ENCODE results near the gene USP32. TPM values are rescaled to one million over a fixed set of nuclear protein-coding genes. Genes with fewer than 3 reads are reported as not detected.
"Not testable (repeated sequence)": the region's sequence is repeated elsewhere in the genome, so short reads cannot be mapped to it uniquely, and the experiment has no call there.

Gene USP32
- total RNA-seq, 1 donor from 2014 or later = 39.7 TPM

DNA sequence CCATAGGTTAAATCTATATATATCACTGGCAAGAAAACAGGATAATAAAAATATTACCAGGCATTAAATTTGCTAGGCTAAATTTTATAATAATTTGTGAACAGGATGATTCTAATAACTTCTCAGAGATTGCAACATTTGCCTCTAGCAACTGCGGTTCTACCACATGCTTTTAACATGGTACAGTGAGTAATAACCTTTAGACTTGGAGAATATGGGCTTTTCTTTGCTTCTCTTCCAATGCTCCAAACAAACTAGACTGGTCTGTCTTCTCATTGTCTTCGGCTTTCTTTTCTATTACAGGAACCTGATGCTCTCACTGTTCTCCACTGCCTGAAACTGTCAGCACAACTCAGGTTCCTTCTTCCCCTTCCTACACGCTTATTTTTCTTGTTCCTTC, 161.6 kb downstream of the USP32 start:
- Histone ChIP-seq H3K9me3 (ENCODE audit: control insufficient read depth in 3 of 3, low read length in 3 of 3) (no peaks in the 10 kb centered on the region), H3K27me3 (ENCODE audit: control insufficient read depth in 3 of 3, insufficient read depth in 3 of 3, low read length in 3 of 3) (no peaks in the 10 kb centered on the region), H3K4me3 (ENCODE audit: low read length in 3 of 3) (no peak overlapping the region), H3K4me1 (ENCODE audit: control insufficient read depth in 3 of 3, insufficient read depth in 3 of 3, low read length in 3 of 3) (no peaks in the 10 kb centered on the region), H3K27ac (ENCODE audit: low read depth, low read length) (no peak overlapping the region), H3K9ac (ENCODE audit: low read depth in 1 of 3, low read length in 3 of 3) (no peak overlapping the region), H3K36me3 (ENCODE audit: control insufficient read depth in 3 of 3, insufficient read depth in 3 of 3, low read length in 3 of 3) (peaks cover 0 to 11% (median 4%) of the 10 kb centered on the region in 3 donors)

DNA sequence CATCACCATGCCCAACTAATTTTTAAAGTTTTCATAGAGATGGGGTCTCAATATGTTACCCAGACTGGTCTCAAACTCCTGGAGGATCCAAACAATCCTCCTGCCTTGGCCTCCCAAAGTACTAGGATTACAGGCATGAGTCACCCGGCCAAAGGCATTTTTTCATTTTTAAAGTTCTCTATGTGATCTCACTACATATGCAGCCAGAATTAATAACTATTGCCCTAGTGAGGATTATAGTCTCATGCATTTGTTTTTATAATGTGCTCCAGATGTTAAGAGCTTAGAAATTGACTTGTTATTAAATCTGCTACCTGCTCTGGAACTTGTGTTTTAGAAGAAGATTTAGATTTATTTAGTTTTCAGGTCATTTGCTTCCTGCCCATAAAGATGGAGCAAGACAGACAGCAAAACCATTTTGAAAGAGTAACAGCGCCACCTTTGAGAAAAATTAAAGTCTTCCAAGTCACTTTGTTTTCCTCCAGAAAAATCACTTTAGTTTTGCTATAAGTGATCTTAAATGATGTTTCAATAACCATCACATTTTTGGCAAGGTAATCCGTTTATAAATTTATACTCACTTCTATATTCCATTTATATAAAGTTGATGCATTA, 162.6 kb downstream of the USP32 start:
- H3K36me3 ChIP-seq (ENCODE audit: control insufficient read depth in 3 of 3, insufficient read depth in 3 of 3, low read length in 3 of 3) = peaks cover 9 to 15% (median 12%) of the 10 kb centered on the region in 3 donors
- H3K27me3 ChIP-seq (ENCODE audit: control insufficient read depth in 3 of 3, insufficient read depth in 3 of 3, low read length in 3 of 3) = no peaks in the 10 kb centered on the region
- no peak overlapping the region for H3K4me3 ChIP-seq (ENCODE audit: low read length in 3 of 3)
- H3K4me1 ChIP-seq (ENCODE audit: control insufficient read depth in 3 of 3, insufficient read depth in 3 of 3, low read length in 3 of 3) = no peaks in the 10 kb centered on the region
- no peak overlapping the region for H3K9ac ChIP-seq (ENCODE audit: low read depth in 1 of 3, low read length in 3 of 3)
- no peaks in the 10 kb centered on the region for H3K9me3 ChIP-seq (ENCODE audit: control insufficient read depth in 3 of 3, low read length in 3 of 3)
- no peak overlapping the region for H3K27ac ChIP-seq (ENCODE audit: low read depth, low read length)

DNA sequence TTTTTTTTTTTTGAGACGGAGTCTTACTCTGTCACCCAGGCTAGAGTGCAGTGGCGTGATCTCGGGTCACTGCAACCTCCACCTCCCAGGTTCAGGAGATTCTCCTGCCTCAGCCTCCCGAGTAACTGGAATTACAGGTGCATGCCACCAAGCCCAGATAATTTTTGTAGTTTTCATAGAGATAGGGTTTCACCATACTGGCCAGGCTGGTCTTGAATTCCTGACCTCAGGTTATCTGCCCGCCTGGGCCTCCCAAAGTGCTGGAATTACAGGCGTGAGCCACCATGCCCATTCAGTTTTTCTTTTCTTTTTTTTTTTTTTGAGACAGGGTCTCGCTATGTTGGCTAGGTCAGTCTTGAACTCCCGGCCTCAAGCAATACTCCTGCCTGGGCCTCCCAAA, 164.7 kb downstream of the USP32 start:
- H3K36me3 ChIP-seq (ENCODE audit: control insufficient read depth in 3 of 3, insufficient read depth in 3 of 3, low read length in 3 of 3) = peaks cover 13 to 25% (median 23%) of the 10 kb centered on the region in 3 donors
- H3K27ac ChIP-seq (ENCODE audit: low read depth, low read length); H3K4me1 ChIP-seq (ENCODE audit: control insufficient read depth in 3 of 3, insufficient read depth in 3 of 3, low read length in 3 of 3); H3K9me3 ChIP-seq (ENCODE audit: control insufficient read depth in 3 of 3, low read length in 3 of 3); H3K27me3 ChIP-seq (ENCODE audit: control insufficient read depth in 3 of 3, insufficient read depth in 3 of 3, low read length in 3 of 3); H3K9ac ChIP-seq (ENCODE audit: low read depth in 1 of 3, low read length in 3 of 3); H3K4me3 ChIP-seq (ENCODE audit: low read length in 3 of 3): not testable (repeated sequence)

DNA sequence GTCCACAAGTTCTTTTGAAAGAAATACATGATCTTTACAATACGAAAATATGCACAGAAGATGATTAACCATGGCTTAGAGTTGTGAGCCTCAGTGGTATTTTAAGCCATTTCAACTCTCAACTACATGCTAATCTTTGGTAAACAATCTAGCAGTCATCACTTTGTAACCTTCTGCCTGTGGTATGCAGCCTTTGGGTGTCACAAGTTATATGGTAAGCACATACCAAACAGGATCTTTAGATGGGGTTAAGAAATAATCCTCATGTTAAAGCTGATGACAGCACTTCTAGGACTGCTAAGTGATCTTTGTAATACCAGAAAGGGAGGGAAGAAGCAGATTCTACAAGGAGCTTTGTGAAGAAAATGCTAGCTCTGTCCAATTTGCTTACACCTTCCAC, 167.9 kb downstream of the USP32 start:
- no peak overlapping the region for H3K9ac ChIP-seq (ENCODE audit: low read depth in 1 of 3, low read length in 3 of 3)
- H3K9me3 ChIP-seq (ENCODE audit: control insufficient read depth in 3 of 3, low read length in 3 of 3) = no peaks in the 10 kb centered on the region
- no peaks in the 10 kb centered on the region for H3K27me3 ChIP-seq (ENCODE audit: control insufficient read depth in 3 of 3, insufficient read depth in 3 of 3, low read length in 3 of 3)
- no peak overlapping the region for H3K4me3 ChIP-seq (ENCODE audit: low read length in 3 of 3)
- peaks cover 19 to 31% (median 28%) of the 10 kb centered on the region in 3 donors for H3K36me3 ChIP-seq (ENCODE audit: control insufficient read depth in 3 of 3, insufficient read depth in 3 of 3, low read length in 3 of 3)
- no peak overlapping the region for H3K27ac ChIP-seq (ENCODE audit: low read depth, low read length)
- H3K4me1 ChIP-seq (ENCODE audit: control insufficient read depth in 3 of 3, insufficient read depth in 3 of 3, low read length in 3 of 3) = no peaks in the 10 kb centered on the region

DNA sequence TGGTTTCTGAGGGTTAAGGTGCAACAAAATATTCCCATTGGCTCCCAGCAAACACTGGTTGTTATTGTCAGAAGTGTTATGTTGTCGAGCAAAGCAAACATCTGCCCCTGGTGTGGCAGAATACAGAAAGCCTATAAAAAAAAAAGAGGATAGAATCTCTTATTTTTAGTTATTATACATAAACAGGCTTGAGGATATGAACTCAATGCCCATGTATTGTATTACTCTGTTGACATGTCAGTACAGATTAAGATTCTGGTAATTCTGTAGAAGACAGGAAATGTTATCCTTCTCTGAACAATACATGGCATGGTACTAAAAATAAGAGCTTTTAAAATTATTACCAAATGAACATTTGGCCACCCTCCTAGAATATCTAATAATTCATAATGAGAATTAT, 168.5 kb downstream of the USP32 start:
- Histone ChIP-seq H3K9ac (ENCODE audit: low read depth in 1 of 3, low read length in 3 of 3) (no peak overlapping the region), H3K4me3 (ENCODE audit: low read length in 3 of 3) (no peak overlapping the region), H3K9me3 (ENCODE audit: control insufficient read depth in 3 of 3, low read length in 3 of 3) (no peaks in the 10 kb centered on the region), H3K4me1 (ENCODE audit: control insufficient read depth in 3 of 3, insufficient read depth in 3 of 3, low read length in 3 of 3) (no peaks in the 10 kb centered on the region), H3K27ac (ENCODE audit: low read depth, low read length) (no peak overlapping the region), H3K36me3 (ENCODE audit: control insufficient read depth in 3 of 3, insufficient read depth in 3 of 3, low read length in 3 of 3) (peaks cover 19 to 35% (median 28%) of the 10 kb centered on the region in 3 donors), H3K27me3 (ENCODE audit: control insufficient read depth in 3 of 3, insufficient read depth in 3 of 3, low read length in 3 of 3) (no peaks in the 10 kb centered on the region)

DNA sequence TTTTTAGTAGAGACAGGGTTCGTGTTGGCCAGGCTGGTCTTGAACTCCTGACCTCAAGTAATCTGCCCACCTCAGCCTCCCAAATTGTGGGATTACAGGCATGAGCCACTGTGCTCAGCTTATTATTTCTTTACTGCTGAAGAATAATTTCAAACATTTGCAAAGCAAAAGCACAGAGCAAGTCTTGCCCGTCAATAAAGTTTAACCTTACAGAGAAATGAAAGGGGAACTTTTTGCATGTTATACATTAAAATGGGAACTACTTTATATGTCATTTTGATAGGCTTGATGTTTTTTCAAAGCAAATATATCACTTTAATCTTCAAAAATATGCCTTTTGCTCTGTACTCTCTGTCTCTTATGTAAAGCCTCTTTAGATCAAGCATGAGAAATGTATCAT, 173.2 kb downstream of the USP32 start:
- H3K9me3 ChIP-seq (ENCODE audit: control insufficient read depth in 3 of 3, low read length in 3 of 3); H3K9ac ChIP-seq (ENCODE audit: low read depth in 1 of 3, low read length in 3 of 3); H3K27me3 ChIP-seq (ENCODE audit: control insufficient read depth in 3 of 3, insufficient read depth in 3 of 3, low read length in 3 of 3); H3K4me1 ChIP-seq (ENCODE audit: control insufficient read depth in 3 of 3, insufficient read depth in 3 of 3, low read length in 3 of 3); H3K27ac ChIP-seq (ENCODE audit: low read depth, low read length); H3K4me3 ChIP-seq (ENCODE audit: low read length in 3 of 3): not testable (repeated sequence)
- H3K36me3 ChIP-seq (ENCODE audit: control insufficient read depth in 3 of 3, insufficient read depth in 3 of 3, low read length in 3 of 3) = peaks cover 8 to 15% (median 11%) of the 10 kb centered on the region in 3 donors

DNA sequence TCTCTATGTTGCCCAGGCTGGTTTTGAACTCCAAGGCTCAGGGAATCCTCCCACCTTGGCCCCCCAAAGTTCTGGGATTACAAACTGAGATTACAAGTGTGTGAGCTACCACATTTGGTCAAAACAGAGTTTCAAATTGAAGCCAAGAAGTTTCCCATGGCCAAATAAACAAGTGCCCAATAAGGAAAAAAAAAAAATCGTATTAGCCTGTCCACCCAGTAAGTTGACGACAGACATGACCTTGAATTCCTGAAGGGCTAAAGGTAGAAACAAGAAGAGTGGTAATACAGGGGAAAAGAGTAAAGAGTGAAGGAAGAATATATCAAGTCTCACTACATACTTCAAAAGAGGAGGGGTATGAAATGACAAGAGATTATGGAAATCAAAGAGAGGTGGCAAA, 176.0 kb downstream of the USP32 start:
- not testable (repeated sequence) for H3K4me3 ChIP-seq (ENCODE audit: low read length in 3 of 3); H3K36me3 ChIP-seq (ENCODE audit: control insufficient read depth in 3 of 3, insufficient read depth in 3 of 3, low read length in 3 of 3); H3K27me3 ChIP-seq (ENCODE audit: control insufficient read depth in 3 of 3, insufficient read depth in 3 of 3, low read length in 3 of 3); H3K27ac ChIP-seq (ENCODE audit: low read depth, low read length); H3K9me3 ChIP-seq (ENCODE audit: control insufficient read depth in 3 of 3, low read length in 3 of 3); H3K9ac ChIP-seq (ENCODE audit: low read depth in 1 of 3, low read length in 3 of 3); H3K4me1 ChIP-seq (ENCODE audit: control insufficient read depth in 3 of 3, insufficient read depth in 3 of 3, low read length in 3 of 3)

DNA sequence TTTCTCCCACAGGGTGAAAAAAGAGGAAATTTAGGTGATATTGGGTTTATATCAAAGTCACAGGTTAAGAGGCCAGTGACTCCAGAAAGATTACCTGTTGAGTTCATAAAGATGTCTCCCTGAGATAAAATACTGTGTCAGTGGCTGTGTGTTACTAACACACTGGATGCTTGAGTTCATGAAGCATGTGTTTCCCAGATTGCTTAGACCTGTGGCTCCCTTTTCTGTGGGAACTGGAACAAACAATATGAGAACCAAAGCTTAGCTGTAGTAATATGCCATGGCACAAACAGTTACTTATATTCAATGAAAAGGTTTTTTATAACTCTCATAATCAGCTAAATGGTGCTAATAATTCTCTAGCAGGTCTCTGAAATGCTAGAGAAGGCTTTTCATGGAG, 180.7 kb downstream of the USP32 start:
- H3K36me3 ChIP-seq (ENCODE audit: control insufficient read depth in 3 of 3, insufficient read depth in 3 of 3, low read length in 3 of 3) = not testable (repeated sequence)

DNA sequence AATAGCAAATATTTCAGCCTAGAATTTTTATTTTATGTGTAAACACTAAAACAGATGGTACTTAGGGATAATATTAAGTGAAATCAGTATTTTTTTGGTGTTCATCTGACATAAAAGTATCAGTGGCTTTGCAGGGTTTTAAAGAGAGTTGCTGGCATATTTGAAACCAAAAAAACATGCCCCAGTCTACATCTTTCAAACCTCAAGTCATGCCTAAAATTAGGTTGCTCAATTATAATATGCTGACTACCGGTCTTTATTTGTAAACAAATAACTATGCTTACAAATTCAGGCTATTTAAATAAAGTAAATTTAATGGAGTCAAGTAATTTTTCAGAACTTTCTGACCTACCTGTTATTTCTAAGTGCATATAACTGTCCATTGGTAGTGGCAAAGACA, 183.6 kb downstream of the USP32 start:
- not testable (repeated sequence) for H3K27ac ChIP-seq (ENCODE audit: low read depth, low read length); H3K4me3 ChIP-seq (ENCODE audit: low read length in 3 of 3); H3K27me3 ChIP-seq (ENCODE audit: control insufficient read depth in 3 of 3, insufficient read depth in 3 of 3, low read length in 3 of 3); H3K36me3 ChIP-seq (ENCODE audit: control insufficient read depth in 3 of 3, insufficient read depth in 3 of 3, low read length in 3 of 3); H3K9me3 ChIP-seq (ENCODE audit: control insufficient read depth in 3 of 3, low read length in 3 of 3); H3K4me1 ChIP-seq (ENCODE audit: control insufficient read depth in 3 of 3, insufficient read depth in 3 of 3, low read length in 3 of 3); H3K9ac ChIP-seq (ENCODE audit: low read depth in 1 of 3, low read length in 3 of 3)

More for the DNA sequence above, 180.7 kb downstream of the USP32 start:
- not testable (repeated sequence) for H3K9me3 ChIP-seq (ENCODE audit: control insufficient read depth in 3 of 3, low read length in 3 of 3); H3K9ac ChIP-seq (ENCODE audit: low read depth in 1 of 3, low read length in 3 of 3); H3K27ac ChIP-seq (ENCODE audit: low read depth, low read length); H3K27me3 ChIP-seq (ENCODE audit: control insufficient read depth in 3 of 3, insufficient read depth in 3 of 3, low read length in 3 of 3); H3K4me3 ChIP-seq (ENCODE audit: low read length in 3 of 3); H3K4me1 ChIP-seq (ENCODE audit: control insufficient read depth in 3 of 3, insufficient read depth in 3 of 3, low read length in 3 of 3)

DNA sequence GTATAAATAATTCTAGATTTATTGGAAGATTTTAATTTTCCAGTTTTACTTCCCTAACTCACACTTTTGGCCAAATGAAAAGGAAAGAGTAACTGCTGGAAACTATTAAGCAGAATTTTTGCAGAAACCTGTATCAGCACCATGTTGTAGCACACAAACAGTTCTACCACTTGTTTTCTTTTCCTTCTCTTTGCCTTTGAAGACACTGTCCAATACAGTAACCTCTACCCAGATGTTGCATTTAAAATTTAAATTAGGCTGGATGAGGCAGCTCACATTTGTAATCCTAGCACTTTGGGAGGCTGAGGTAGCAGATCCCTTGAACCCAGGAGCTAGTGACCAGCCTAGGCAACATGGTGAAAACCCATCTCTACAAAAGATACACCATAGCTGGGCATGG, 186.2 kb downstream of the USP32 start:
- H3K4me3 ChIP-seq (ENCODE audit: low read length in 3 of 3); H3K27ac ChIP-seq (ENCODE audit: low read depth, low read length); H3K9me3 ChIP-seq (ENCODE audit: control insufficient read depth in 3 of 3, low read length in 3 of 3); H3K36me3 ChIP-seq (ENCODE audit: control insufficient read depth in 3 of 3, insufficient read depth in 3 of 3, low read length in 3 of 3); H3K9ac ChIP-seq (ENCODE audit: low read depth in 1 of 3, low read length in 3 of 3); H3K4me1 ChIP-seq (ENCODE audit: control insufficient read depth in 3 of 3, insufficient read depth in 3 of 3, low read length in 3 of 3); H3K27me3 ChIP-seq (ENCODE audit: control insufficient read depth in 3 of 3, insufficient read depth in 3 of 3, low read length in 3 of 3): not testable (repeated sequence)

DNA sequence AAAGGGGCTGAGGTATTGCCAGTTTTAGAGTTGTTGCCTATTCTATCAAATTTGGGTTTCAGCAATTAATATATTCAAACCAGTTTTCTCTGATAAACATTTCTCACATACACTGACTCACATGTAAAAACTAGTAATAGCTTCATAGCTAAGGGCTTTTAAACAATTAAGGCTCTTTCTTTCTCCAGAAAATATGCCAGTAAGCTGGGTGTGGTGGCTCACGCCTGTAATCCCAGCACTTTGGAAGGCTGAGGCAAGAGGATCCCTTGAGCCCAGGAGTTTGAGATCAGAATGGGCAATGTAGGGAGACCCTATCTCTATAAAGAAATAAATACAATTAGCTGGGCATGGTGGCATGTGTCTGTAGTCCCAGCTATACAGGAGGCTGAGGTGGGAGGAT, 193.3 kb downstream of the USP32 start:
- H3K36me3 ChIP-seq (ENCODE audit: control insufficient read depth in 3 of 3, insufficient read depth in 3 of 3, low read length in 3 of 3) = peaks cover 8 to 29% (median 18%) of the 10 kb centered on the region in 3 donors
- H3K27ac ChIP-seq (ENCODE audit: low read depth, low read length); H3K9ac ChIP-seq (ENCODE audit: low read depth in 1 of 3, low read length in 3 of 3); H3K4me1 ChIP-seq (ENCODE audit: control insufficient read depth in 3 of 3, insufficient read depth in 3 of 3, low read length in 3 of 3); H3K9me3 ChIP-seq (ENCODE audit: control insufficient read depth in 3 of 3, low read length in 3 of 3); H3K27me3 ChIP-seq (ENCODE audit: control insufficient read depth in 3 of 3, insufficient read depth in 3 of 3, low read length in 3 of 3); H3K4me3 ChIP-seq (ENCODE audit: low read length in 3 of 3): not testable (repeated sequence)
